ENCODE data around the gene ABHD12. TPM values are rescaled to one million over a fixed set of nuclear protein-coding genes. Genes with fewer than 3 reads are reported as not detected.

ABHD12 gene
- polyA plus RNA-seq, 1 donor (not counting 4 experiments of a cell fraction or from before 2014, with no cell fraction given), result 11.2 TPM

GRCh38 chr20:25252686-25253421 is 137.8 kb downstream of the ABHD12 start:
- H2AFZ ChIP-seq (ENCODE audit: control insufficient read depth, low read length), result no peak overlapping the region
- no peak for DNase-seq (ENCODE audit: low read depth, low spot score)
- peaks cover 34% of the 10 kb centered on the region for H3K4me1 ChIP-seq (ENCODE audit: control insufficient read depth, extremely low read depth, insufficient read depth, low read length)
- dilution Hi-C loops (cut with MboI; ENCODE audit: extremely low pct_ligation_motif_present, low sequenced_read_pairs), result no loop called here
- H3K9ac ChIP-seq (ENCODE audit: control insufficient read depth, extremely low read depth, insufficient read depth, low read length), result no peak overlapping the region
- no peak overlapping the region for H3K4me2 ChIP-seq (ENCODE audit: control insufficient read depth, extremely low read depth, insufficient read depth, low read depth, low read length)
- FAIRE-seq, result no peak
- H3K27me3 ChIP-seq (ENCODE audit: control insufficient read depth, extremely low read depth, insufficient read depth, low read length), result no peaks in the 10 kb centered on the region
- H3K79me2 ChIP-seq (ENCODE audit: control insufficient read depth, insufficient read depth, low read length), result peaks cover 95% of the 10 kb centered on the region
- TF ChIP-seq EZH2 (IDR thresholded peaks at IDR 0.05; ENCODE audit: low read length) (no peak), CTCF (optimal IDR thresholded peaks at IDR 0.05 in 1 of 3, IDR thresholded peaks at IDR 0.05 in 1 of 3, conservative IDR thresholded peaks at IDR 0.05 in 1 of 3; ENCODE audit: extremely low read depth in 1 of 3, insufficient read depth in 2 of 3, low read length in 3 of 3) (no peak)
- no peaks in the 10 kb centered on the region for H3K9me3 ChIP-seq (ENCODE audit: control insufficient read depth, low read depth, low read length)
- H3K4me3 ChIP-seq (ENCODE audit: control insufficient read depth in 2 of 3, extremely low read depth in 1 of 3, insufficient read depth in 2 of 3, low read depth in 1 of 3, low read length in 3 of 3), result peak overlapping the region in 1 of 3 experiments; percentile 94
- no peak overlapping the region for H3K27ac ChIP-seq (ENCODE audit: control insufficient read depth, insufficient read depth, low read length)
- H4K20me1 ChIP-seq (ENCODE audit: control insufficient read depth, extremely low read depth, insufficient read depth, low read length), result peaks cover 61% of the 10 kb centered on the region
- peaks cover 34 to 42% of the 10 kb centered on the region in 2 experiments for H3K36me3 ChIP-seq (ENCODE audit: control insufficient read depth in 2 of 2, extremely low read depth in 1 of 2, insufficient read depth in 2 of 2, low read length in 2 of 2)
- peaks cover 12% of the 10 kb centered on the region for H3K9me1 ChIP-seq (ENCODE audit: control insufficient read depth, extremely low read depth, insufficient read depth, low read length)

- Histone ChIP-seq H3K36me3 (ENCODE audit: control insufficient read depth in 2 of 2, extremely low read depth in 1 of 2, insufficient read depth in 2 of 2, low read length in 2 of 2) (peaks cover 29 to 40% of the 10 kb centered on the region in 2 experiments), H3K9ac (ENCODE audit: control insufficient read depth, extremely low read depth, insufficient read depth, low read length) (no peak overlapping the region), H3K27me3 (ENCODE audit: control insufficient read depth, extremely low read depth, insufficient read depth, low read length) (no peaks in the 10 kb centered on the region), H3K79me2 (ENCODE audit: control insufficient read depth, insufficient read depth, low read length) (peaks cover 89% of the 10 kb centered on the region), H3K9me1 (ENCODE audit: control insufficient read depth, extremely low read depth, insufficient read depth, low read length) (peaks cover 12% of the 10 kb centered on the region), H2AFZ (ENCODE audit: control insufficient read depth, low read length) (no peak overlapping the region), H3K9me3 (ENCODE audit: control insufficient read depth, low read depth, low read length) (no peaks in the 10 kb centered on the region), H4K20me1 (ENCODE audit: control insufficient read depth, extremely low read depth, insufficient read depth, low read length) (peaks cover 55% of the 10 kb centered on the region), H3K4me2 (ENCODE audit: control insufficient read depth, extremely low read depth, insufficient read depth, low read depth, low read length) (peak overlapping the region; percentile 84), H3K27ac (ENCODE audit: control insufficient read depth, insufficient read depth, low read length) (no peak overlapping the region), H3K4me1 (ENCODE audit: control insufficient read depth, extremely low read depth, insufficient read depth, low read length) (peaks cover 35% of the 10 kb centered on the region), H3K4me3 (ENCODE audit: control insufficient read depth in 2 of 3, extremely low read depth in 1 of 3, insufficient read depth in 2 of 3, low read depth in 1 of 3, low read length in 3 of 3) (peak overlapping the region in 1 of 3 experiments; percentile 94)
- DNase-seq (ENCODE audit: low read depth, low spot score) (no peak), FAIRE-seq (no peak)
- dilution Hi-C loops (cut with MboI; ENCODE audit: extremely low pct_ligation_motif_present, low sequenced_read_pairs), result no loop called here
- TF ChIP-seq EZH2 (IDR thresholded peaks at IDR 0.05; ENCODE audit: low read length), result no peak
- TF ChIP-seq CTCF (optimal IDR thresholded peaks at IDR 0.05 in 1 of 3, IDR thresholded peaks at IDR 0.05 in 1 of 3, conservative IDR thresholded peaks at IDR 0.05 in 1 of 3; ENCODE audit: extremely low read depth in 1 of 3, insufficient read depth in 2 of 3, low read length in 3 of 3), result no peak
Measured at GRCh38 chr20:25252230-25252651, 138.4 kb downstream of the ABHD12 start.

Measured in keratinocyte (primary cell).